ENCODE measurements around the gene LEP. TPM values are rescaled to one million over a fixed set of nuclear protein-coding genes. Genes with fewer than 3 reads are reported as not detected.
A peak's percentile ranks its signal among the peaks of the same experiment; 100 is the strongest.

LEP gene
- total RNA-seq, 1 donor from 2014 or later = 7.4 TPM

DNA sequence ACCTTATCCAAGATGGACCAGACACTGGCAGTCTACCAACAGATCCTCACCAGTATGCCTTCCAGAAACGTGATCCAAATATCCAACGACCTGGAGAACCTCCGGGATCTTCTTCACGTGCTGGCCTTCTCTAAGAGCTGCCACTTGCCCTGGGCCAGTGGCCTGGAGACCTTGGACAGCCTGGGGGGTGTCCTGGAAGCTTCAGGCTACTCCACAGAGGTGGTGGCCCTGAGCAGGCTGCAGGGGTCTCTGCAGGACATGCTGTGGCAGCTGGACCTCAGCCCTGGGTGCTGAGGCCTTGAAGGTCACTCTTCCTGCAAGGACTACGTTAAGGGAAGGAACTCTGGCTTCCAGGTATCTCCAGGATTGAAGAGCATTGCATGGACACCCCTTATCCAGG, 13.4 kb downstream of the LEP start:
- H3K27me3 ChIP-seq = no peaks in the 10 kb centered on the region
- DNase-seq (ENCODE audit: extremely low spot score in 2 of 2) = no peak
- no peak overlapping the region for H3K4me3 ChIP-seq
- no peaks in the 10 kb centered on the region for H3K4me1 ChIP-seq
- no peaks in the 10 kb centered on the region for H3K36me3 ChIP-seq
- no peak overlapping the region for H3K27ac ChIP-seq
- no peaks in the 10 kb centered on the region for H3K9me3 ChIP-seq
- TF ChIP-seq POLR2AphosphoS5 (IDR thresholded peaks at IDR 0.05; ENCODE audit: insufficient read depth in 1 of 2, low read depth in 1 of 2) (no peak), POLR2A (IDR thresholded peaks at IDR 0.05) (no peak), CTCF (IDR thresholded peaks at IDR 0.05) (no peak)
- intact Hi-C loops (cut with DNase I) = no loop called here

GRCh38 chr7:128255271-128255670, 14.2 kb downstream of the LEP start:
- no peak overlapping the region for H3K4me3 ChIP-seq
- intact Hi-C loops (cut with DNase I) = no loop called here
- no peaks in the 10 kb centered on the region for H3K27me3 ChIP-seq
- DNase-seq (ENCODE audit: extremely low spot score in 2 of 2) = no peak
- peaks cover 3% of the 10 kb centered on the region for H3K4me1 ChIP-seq
- H3K27ac ChIP-seq = no peak overlapping the region
- no peaks in the 10 kb centered on the region for H3K9me3 ChIP-seq
- H3K36me3 ChIP-seq = no peaks in the 10 kb centered on the region
- no peak for TF ChIP-seq POLR2AphosphoS5 (IDR thresholded peaks at IDR 0.05; ENCODE audit: insufficient read depth in 1 of 2, low read depth in 1 of 2)
- no peak for TF ChIP-seq POLR2A (IDR thresholded peaks at IDR 0.05)
- no peak for TF ChIP-seq CTCF (IDR thresholded peaks at IDR 0.05)

GRCh38 chr7:128257458-128257857, 16.4 kb downstream of the LEP start:
- Histone ChIP-seq H3K36me3 (no peaks in the 10 kb centered on the region), H3K9me3 (no peaks in the 10 kb centered on the region), H3K4me1 (peaks cover 7% of the 10 kb centered on the region), H3K27me3 (no peaks in the 10 kb centered on the region), H3K27ac (no peak overlapping the region), H3K4me3 (no peak overlapping the region)
- intact Hi-C loops (cut with DNase I) = no loop called here
- TF ChIP-seq POLR2A (IDR thresholded peaks at IDR 0.05) (no peak), POLR2AphosphoS5 (IDR thresholded peaks at IDR 0.05; ENCODE audit: insufficient read depth in 1 of 2, low read depth in 1 of 2) (no peak), CTCF (IDR thresholded peaks at IDR 0.05) (no peak)
- no peak for DNase-seq (ENCODE audit: extremely low spot score in 2 of 2)

- no peaks in the 10 kb centered on the region for H3K36me3 ChIP-seq
- no peaks in the 10 kb centered on the region for H3K27me3 ChIP-seq
- intact Hi-C loops (cut with DNase I) = no loop called here
- peak in 1 of 2 donors; percentile 32 for TF ChIP-seq POLR2AphosphoS5 (IDR thresholded peaks at IDR 0.05; ENCODE audit: insufficient read depth in 1 of 2, low read depth in 1 of 2)
- TF ChIP-seq POLR2A (IDR thresholded peaks at IDR 0.05) = no peak
- H3K4me3 ChIP-seq = no peak overlapping the region
- H3K9me3 ChIP-seq = no peaks in the 10 kb centered on the region
- no peak for DNase-seq (ENCODE audit: extremely low spot score in 2 of 2)
- H3K4me1 ChIP-seq = peaks cover 16% of the 10 kb centered on the region
- H3K27ac ChIP-seq = peak overlapping the region; percentile 8
These were observed 18.3 kb downstream of the LEP start for GRCh38 chr7:128259131-128260061.

DNA sequence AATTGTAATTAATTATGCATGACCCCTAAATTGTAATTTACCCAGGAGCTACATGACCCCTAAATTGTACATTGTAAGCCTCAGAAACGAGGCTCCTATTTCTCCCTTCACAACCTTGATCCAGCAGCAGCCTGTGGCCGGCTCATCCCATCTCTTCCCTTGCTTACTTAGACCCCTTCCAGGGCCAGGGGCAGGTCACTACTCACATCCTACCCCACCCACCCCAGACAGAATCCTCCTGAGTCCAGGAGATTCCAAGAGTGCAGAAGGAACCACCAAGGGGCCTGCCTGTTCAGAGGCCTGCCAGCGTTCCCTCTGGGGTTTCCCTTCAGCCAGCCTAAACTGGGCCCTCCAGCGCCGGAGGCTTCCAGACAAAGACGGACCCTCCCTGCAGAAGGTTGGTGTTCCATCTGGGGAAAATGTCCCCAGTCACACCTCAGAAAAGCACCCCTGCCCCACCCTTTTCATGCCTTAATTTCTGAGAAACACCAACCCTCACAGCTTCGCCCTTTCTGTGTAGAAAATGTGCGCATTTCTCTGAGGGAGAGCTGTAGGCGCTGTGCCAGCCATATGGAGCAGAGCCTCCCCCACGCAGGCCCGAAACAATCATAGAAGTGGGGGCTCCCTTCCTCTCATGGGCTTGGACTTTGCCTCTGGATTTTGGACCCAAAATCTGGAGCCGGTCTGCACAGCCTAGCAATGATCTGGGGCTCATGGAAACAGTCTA, 19.2 kb downstream of the LEP start:
- DNase-seq (ENCODE audit: extremely low spot score in 2 of 2) = no peak
- H3K9me3 ChIP-seq = no peaks in the 10 kb centered on the region
- H3K4me1 ChIP-seq = peaks cover 16% of the 10 kb centered on the region
- no peak overlapping the region for H3K4me3 ChIP-seq
- TF ChIP-seq POLR2AphosphoS5 (IDR thresholded peaks at IDR 0.05; ENCODE audit: insufficient read depth in 1 of 2, low read depth in 1 of 2) (no peak), POLR2A (IDR thresholded peaks at IDR 0.05) (no peak), CTCF (IDR thresholded peaks at IDR 0.05) (no peak)
- H3K27ac ChIP-seq = peak overlapping the region; percentile 39
- no peaks in the 10 kb centered on the region for H3K36me3 ChIP-seq
- intact Hi-C loops (cut with DNase I) = no loop called here
- H3K27me3 ChIP-seq = no peaks in the 10 kb centered on the region
